Aorta (tissue), 5 donors: ENCODE data around the gene DHCR7. TPM values are rescaled to one million over a fixed set of nuclear protein-coding genes. Genes with fewer than 3 reads are reported as not detected.

ENCODE experiments used
- ATAC-seq: fragments of 200-7000 bp; cut with Tn5 transposase; one replicate; pipeline ENCODE4 v1.9.1; 2022; ENCODE audit warnings: moderate library complexity; ENCODE audit not compliant: low FRiP score
- DNase-seq, 2 donors: peaks; one replicate each; pipeline ENCODE4 v3.0.0-alpha.2; 2020
- H3K27ac ChIP-seq, 2 donors: one replicate each; pipeline ENCODE4 v1.5.1; 2013; ENCODE audit warnings: low read length in 2 of 2, mild to moderate bottlenecking in 2 of 2, moderate library complexity in 2 of 2, control low read depth in 1 of 2, inconsistent platforms in 1 of 2, low read depth in 1 of 2
- H3K27me3 ChIP-seq, 2 donors: one replicate each; pipeline ENCODE4 v1.6.1; 2013; ENCODE audit warnings: control low read depth in 1 of 2, low read length in 1 of 2, mild to moderate bottlenecking in 1 of 2, moderate library complexity in 1 of 2; ENCODE audit not compliant: insufficient read depth in 2 of 2, control insufficient read depth in 1 of 2
- H3K36me3 ChIP-seq, 2 donors: one replicate each; pipeline ENCODE4 v1.6.1; 2013; ENCODE audit warnings: control low read depth in 1 of 2, low read length in 1 of 2, mild to moderate bottlenecking in 1 of 2; ENCODE audit not compliant: insufficient read depth in 2 of 2, control insufficient read depth in 1 of 2
- H3K4me1 ChIP-seq, 2 donors: one replicate each; pipeline ENCODE4 v1.6.1; 2013; ENCODE audit warnings: low read length in 2 of 2, control low read depth in 1 of 2, mild to moderate bottlenecking in 1 of 2, moderate library complexity in 1 of 2; ENCODE audit not compliant: insufficient read depth in 2 of 2, control insufficient read depth in 1 of 2
- H3K4me3 ChIP-seq, 2 donors: one replicate each; pipeline ENCODE4 v1.5.1; 2013; ENCODE audit warnings: low read length in 2 of 2, control low read depth in 1 of 2, mild to moderate bottlenecking in 1 of 2
- H3K9me3 ChIP-seq: one replicate; pipeline ENCODE4 v1.6.1; 2013; ENCODE audit warnings: mild to moderate bottlenecking, low read length; ENCODE audit not compliant: control insufficient read depth
- WGBS, 2 donors: extraction: QIAGEN DNeasy Blood & Tissue Kit; methylation state at CpG; one replicate each; pipeline ENCODE4 v1.1.7; 2013; 5-methylcytosine and 5-hydroxymethylcytosine counted together
- intact Hi-C, 2 donors: fragments of 100-400 bp; cut with DNase I; formaldehyde crosslinking; loops; one replicate each; pipeline versions ENCODE4 v1.14.2 to v1.15.0; 2022
- polyA plus RNA-seq, 2 donors: library from polyadenylated mRNA; stranded (reverse); fragments of 200-250 nt; gene quantifications; one replicate each; pipeline ENCODE4 v1.2.3, GENCODE V29; 2013
- total RNA-seq, 2 donors: library from RNA; stranded (reverse); fragmentation: NEBNext Ultra II Directional; extraction: Animal tissue kit (Norgen Biotek cat#: 25700); gene quantifications; one replicate each; pipeline ENCODE4 v1.2.1, GENCODE V29; 2021
- donor health status: healthy with polysubstance abuse.
- donor health status: Bipolar disorder and iron deficiency.
- donor health status: DM: no; HTN: no; CAD: no.
- donor health status: DM: no; HTN: no; CAD: no.
- donor health status: DM: yes; HTN: yes; CAD: no.

Gene DHCR7
- total and polyA plus RNA-seq, 4 donors = 4.2 to 27.8 (median 13.1) TPM

DNA sequence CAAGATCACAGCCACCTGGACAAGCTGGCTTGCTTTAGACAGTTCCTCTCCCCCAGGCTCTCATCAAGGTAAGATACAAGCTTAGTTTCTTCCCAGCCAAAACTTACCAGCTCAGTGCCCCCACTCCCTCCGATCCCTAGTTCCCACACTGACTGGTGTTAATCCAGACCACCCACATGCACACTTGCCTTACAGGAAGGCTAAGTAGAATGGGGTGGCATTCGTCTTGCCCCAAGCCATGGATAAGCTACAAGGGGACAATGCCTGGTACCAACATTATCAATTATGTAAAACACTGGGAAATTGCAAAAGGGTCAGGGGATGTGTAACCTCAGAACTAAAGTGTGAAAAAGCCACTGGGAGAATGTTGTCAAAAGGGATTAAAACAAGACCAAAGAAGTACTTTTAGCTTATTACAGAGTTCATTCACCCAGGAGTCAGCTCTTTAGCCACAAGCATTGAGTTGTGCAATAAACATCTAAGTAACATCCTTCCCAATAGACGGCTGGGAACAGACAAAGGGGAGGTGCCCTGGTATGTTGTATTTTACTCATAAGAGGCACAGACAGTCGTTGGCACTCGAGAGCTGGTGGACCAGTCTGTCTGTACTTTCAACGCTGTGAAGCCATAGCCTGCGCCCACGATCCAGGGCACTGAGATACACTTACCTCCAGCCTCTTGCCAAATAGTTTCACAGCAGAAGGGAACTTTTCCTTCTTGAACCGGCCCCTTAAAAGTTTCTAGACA lies 1.1 kb downstream of the DHCR7 start:
- WGBS, 2 donors = 35 to 37% methylated on average over 9 of the region's 9 CpGs
- no peak for ATAC-seq

DNA sequence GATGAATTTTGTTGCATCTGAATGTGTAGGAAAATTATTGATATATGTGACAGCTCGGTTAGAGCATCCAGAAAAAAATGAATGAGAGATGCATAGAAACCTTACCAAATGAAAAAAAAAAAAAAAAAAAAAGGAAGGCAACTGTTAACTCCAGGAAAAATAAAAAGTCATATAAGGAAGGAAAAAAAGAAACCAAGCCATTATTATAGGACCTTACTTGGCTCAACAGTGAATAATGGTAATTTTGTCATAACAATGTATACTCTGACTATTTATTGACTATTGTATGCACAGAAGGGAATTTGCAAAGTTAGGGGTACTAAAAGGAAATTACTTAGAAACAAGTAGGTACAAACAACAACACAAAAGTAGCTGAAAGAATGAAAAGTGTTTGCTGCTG lies 2.0 kb downstream of the DHCR7 start:
- intact Hi-C loops = no loop called here
- Histone ChIP-seq H3K36me3 (peaks cover 0 to 2% of the 10 kb centered on the region in 2 donors), H3K9me3 (no peaks in the 10 kb centered on the region), H3K27me3 (no peaks in the 10 kb centered on the region), H3K4me1 (no peaks in the 10 kb centered on the region), H3K27ac (no peak overlapping the region), H3K4me3 (no peak overlapping the region)
- DNase-seq = no peak
- 94 to 97% methylated on average over 1 of the region's 1 CpG for WGBS, 2 donors
- ATAC-seq = no peak

More for the DNA sequence above, 1.1 kb downstream of the DHCR7 start:
- no peak for DNase-seq
- Histone ChIP-seq H3K9me3 (no peaks in the 10 kb centered on the region), H3K27me3 (no peaks in the 10 kb centered on the region), H3K4me3 (no peak overlapping the region), H3K36me3 (peaks cover 0 to 2% of the 10 kb centered on the region in 2 donors), H3K27ac (no peak overlapping the region), H3K4me1 (no peaks in the 10 kb centered on the region)
- intact Hi-C loops = no loop called here

DNA sequence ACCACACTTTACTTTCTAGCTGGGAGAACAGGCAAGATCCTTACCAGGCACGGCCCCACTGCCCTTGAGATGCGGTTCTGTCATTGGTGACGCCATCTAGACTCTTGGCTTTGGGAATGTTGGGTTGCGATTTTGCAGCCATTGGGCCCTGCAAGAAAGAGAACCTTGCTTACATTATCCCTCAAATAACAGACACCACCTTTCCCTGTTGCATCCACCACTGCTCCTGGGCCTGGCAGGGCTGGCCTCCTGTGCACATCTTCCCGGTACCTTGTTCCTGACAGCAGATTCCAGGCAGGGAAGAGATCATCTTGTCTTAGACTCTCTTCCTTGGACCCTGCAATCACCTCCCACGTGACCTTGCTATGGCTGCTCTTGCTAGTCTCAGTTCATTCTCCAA lies 3.4 kb downstream of the DHCR7 start:
- Histone ChIP-seq H3K36me3 (peaks cover 0 to 2% of the 10 kb centered on the region in 2 donors), H3K4me3 (no peak overlapping the region), H3K27ac (no peak overlapping the region), H3K4me1 (no peaks in the 10 kb centered on the region), H3K9me3 (no peaks in the 10 kb centered on the region), H3K27me3 (no peaks in the 10 kb centered on the region)
- DNase-seq (no peak), ATAC-seq (no peak)
- intact Hi-C loops = no loop called here
- WGBS, 2 donors = 98% methylated on average over 6 of the region's 6 CpGs

DNA sequence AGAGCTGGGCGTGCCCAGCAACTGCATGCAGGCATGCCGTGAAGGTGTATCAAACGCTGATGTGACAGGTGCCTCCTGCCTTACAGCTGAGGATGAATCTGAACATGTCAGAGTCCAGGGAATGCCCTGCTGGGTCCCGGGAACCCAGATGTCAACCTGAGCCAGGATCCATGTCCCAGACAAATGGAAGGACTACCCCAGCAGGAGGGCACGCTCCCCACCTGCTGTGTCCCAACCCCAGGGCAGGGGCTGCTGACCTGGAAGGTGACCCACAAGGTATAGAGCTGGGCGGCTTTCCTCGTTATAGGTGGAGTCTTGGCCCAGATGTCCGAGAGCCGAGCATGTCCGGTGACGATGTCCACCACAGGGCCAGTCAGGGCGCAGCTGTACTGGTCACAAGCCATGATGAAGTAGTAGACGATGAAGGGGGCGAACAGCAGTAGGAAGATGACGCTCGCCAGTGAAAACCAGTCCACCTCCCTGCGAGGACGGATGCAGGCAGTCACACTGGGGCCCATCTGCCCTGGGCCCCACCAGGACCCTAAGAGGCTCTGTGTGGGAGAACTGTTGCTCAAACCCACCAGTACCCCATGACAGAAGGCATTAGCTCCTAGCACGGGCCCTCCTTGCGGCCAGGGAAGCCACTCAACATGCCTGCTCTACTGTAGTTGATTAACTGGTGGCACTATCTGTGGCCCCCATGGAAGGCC lies 4.3 kb downstream of the DHCR7 start:
- no peaks in the 10 kb centered on the region for H3K27me3 ChIP-seq
- H3K4me3 ChIP-seq = no peak overlapping the region
- intact Hi-C loops = no loop called here
- 94 to 97% methylated on average over 20 of the region's 20 CpGs for WGBS, 2 donors
- H3K27ac ChIP-seq = no peak overlapping the region
- ATAC-seq (no peak), DNase-seq (no peak)
- no peaks in the 10 kb centered on the region for H3K4me1 ChIP-seq
- peaks cover 0 to 2% of the 10 kb centered on the region in 2 donors for H3K36me3 ChIP-seq
- H3K9me3 ChIP-seq = no peaks in the 10 kb centered on the region

DNA sequence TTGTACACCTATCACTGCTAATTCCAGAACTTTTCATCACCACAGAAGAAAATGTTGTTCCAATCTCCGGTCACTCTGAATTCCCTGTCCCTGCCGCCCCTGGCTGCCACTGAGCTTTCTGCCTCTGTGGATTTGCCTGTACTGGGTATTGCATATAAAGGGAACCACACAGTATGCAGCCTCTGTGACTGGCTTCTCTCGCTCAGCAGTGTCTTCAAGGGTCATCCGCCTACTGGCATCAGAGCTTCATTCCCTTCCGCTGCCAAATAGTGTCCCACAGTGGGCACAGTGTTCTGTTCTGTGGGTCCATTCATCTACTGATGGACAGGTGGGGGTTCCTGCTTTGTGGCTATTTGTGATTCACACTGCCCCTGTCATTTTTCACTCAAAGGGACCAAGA lies 5.3 kb downstream of the DHCR7 start:
- Histone ChIP-seq H3K27ac (no peak overlapping the region), H3K36me3 (peaks cover 0 to 2% of the 10 kb centered on the region in 2 donors), H3K4me1 (no peaks in the 10 kb centered on the region), H3K27me3 (no peaks in the 10 kb centered on the region), H3K4me3 (no peak overlapping the region), H3K9me3 (no peaks in the 10 kb centered on the region)
- DNase-seq (peak in 1 of 2 donors; percentile 12), ATAC-seq (no peak)
- WGBS, 2 donors = 95 to 99% methylated on average over 5 of the region's 5 CpGs
- intact Hi-C loops = no loop called here

DNA sequence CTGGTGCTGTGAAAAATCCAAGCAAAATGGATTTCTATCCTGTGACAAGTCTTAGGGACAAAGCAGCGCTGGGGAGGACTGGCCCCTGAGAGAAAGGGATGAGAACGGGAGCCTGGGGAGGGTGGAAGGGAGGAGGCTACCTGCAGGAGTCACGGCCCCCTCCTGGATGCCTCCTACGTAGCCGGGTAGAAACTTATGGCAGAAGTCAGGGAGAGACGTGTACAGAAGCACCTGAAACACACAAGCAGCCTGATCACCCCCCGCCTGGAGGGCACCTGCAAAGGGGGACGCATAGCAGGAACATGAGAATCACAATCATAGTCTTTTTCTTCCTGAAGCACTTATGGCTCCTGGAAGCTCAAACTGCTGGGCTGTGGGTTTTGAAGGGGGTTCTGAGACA lies 6.1 kb downstream of the DHCR7 start:
- intact Hi-C loops = no loop called here
- WGBS, 2 donors = 91 to 95% methylated on average over 8 of the region's 8 CpGs
- Histone ChIP-seq H3K36me3 (peaks cover 0 to 5% of the 10 kb centered on the region in 2 donors), H3K4me3 (no peak overlapping the region), H3K9me3 (no peaks in the 10 kb centered on the region), H3K27ac (no peak overlapping the region), H3K27me3 (no peaks in the 10 kb centered on the region), H3K4me1 (no peaks in the 10 kb centered on the region)
- ATAC-seq (no peak), DNase-seq (peak in 1 of 2 donors; percentile 68)

DNA sequence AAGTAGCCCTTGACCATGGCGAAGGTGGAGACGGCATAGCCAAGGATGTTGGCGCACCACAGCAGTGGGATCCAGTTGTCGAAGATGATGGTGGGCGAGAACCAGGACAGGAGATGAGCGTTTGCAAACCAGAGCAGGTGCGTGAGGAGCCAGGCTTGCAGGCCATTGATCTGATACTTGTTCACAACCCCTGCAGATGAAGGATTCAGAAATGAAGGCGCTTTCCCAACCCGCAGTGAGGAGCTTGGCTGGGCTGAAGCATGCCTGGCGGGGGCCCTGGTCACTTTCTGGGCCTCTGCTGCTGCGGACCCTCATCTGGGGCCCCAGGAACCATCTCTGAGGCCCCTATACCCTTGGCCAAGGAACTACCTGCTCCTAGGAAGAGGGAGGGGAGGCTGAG lies 6.9 kb downstream of the DHCR7 start:
- no peak for ATAC-seq
- 97 to 99% methylated on average over 11 of the region's 11 CpGs for WGBS, 2 donors
- Histone ChIP-seq H3K4me3 (no peak overlapping the region), H3K9me3 (no peaks in the 10 kb centered on the region), H3K4me1 (no peaks in the 10 kb centered on the region), H3K27me3 (no peaks in the 10 kb centered on the region), H3K36me3 (peaks cover 0 to 5% of the 10 kb centered on the region in 2 donors), H3K27ac (no peak overlapping the region)
- no peak for DNase-seq
- intact Hi-C loops = no loop called here

DNA sequence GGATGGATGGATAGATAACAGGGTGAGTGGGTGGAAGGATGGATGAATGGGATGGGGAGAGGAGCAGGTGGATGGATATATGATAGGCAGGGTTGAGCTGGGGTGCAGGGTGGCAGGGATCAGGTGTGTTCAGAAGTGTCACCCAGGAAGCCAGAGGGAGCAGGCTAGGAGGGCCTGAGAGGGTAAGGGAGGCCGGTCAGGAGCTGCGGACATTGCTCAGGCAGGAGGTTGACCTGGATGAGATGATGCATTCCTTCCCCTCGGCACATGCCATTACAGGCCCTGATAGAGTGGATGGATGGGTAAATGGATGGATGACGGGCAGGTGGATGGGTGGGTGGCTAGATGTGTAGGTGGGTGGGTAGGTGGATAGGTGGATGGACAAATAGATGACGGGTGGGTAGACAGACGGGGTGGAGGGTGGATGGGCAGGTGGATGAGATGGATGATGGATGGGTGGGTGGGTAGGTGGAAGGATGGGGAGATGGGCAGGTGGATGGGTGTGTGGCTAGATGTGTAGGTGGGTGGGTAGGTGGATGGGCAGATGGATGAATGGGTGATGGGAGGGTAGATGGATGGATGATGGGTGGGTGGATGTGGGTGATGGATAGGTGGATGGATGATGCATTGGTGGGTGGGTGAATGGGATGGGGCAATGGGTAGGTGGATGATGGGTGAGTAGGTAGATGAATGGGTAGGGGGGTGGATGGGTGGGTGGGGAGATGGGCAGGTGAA lies 8.0 kb downstream of the DHCR7 start:
- intact Hi-C loops = no loop called here
- Histone ChIP-seq H3K36me3 (peaks cover 0 to 5% of the 10 kb centered on the region in 2 donors), H3K9me3 (no peaks in the 10 kb centered on the region), H3K4me1 (no peaks in the 10 kb centered on the region), H3K27ac (no peak overlapping the region), H3K27me3 (no peaks in the 10 kb centered on the region), H3K4me3 (no peak overlapping the region)
- WGBS, 2 donors = 94 to 95% methylated on average over 6 of the region's 6 CpGs
- no peak for DNase-seq
- ATAC-seq = no peak
